GM23338 (cell line): ENCODE results near the gene S100A16. TPM values are rescaled to one million over a fixed set of nuclear protein-coding genes. Genes with fewer than 3 reads are reported as not detected.

Experiments used
- ATAC-seq: fragments of 200-7000 bp; cut with Tn5 transposase; 3 replicates; pipeline ENCODE4 v1.9.1; 2020
- DNase-seq: peaks from one replicate; pipeline ENCODE4 v3.0.0-alpha.2; 2015; ENCODE audit warnings: low spot score
- H2AFZ ChIP-seq: fragments of 200-600 bp; sonication (generic); 2 replicates; pipeline ENCODE4 v1.8.0; 2016; ENCODE audit warnings: antibody characterized with exemption, mild to moderate bottlenecking, moderate library complexity
- H3F3A ChIP-seq: fragments of 200-600 bp; sonication (generic); replicated peaks from 2 replicates; pipeline ENCODE4 v1.8.0; 2017; ENCODE audit warnings: antibody characterized with exemption, mixed run types, low read depth
- H3K27ac ChIP-seq: fragments of 200-600 bp; sonication (generic); 2 replicates; pipeline ENCODE4 v1.6.1; 2016; ENCODE audit warnings: low read depth
- H3K27me3 ChIP-seq: fragments of 200-600 bp; sonication (generic); 2 replicates; pipeline ENCODE4 v1.8.0; 2016; ENCODE audit warnings: mild to moderate bottlenecking, mixed run types, moderate library complexity; ENCODE audit not compliant: insufficient read depth
- H3K36me3 ChIP-seq: fragments of 200-600 bp; sonication (generic); 2 replicates; pipeline ENCODE4 v1.8.0; 2016; ENCODE audit warnings: mild to moderate bottlenecking; ENCODE audit not compliant: insufficient read depth
- H3K4me1 ChIP-seq: fragments of 200-600 bp; sonication (generic); 2 replicates; pipeline ENCODE4 v1.8.0; 2016; ENCODE audit warnings: mild to moderate bottlenecking, moderate library complexity; ENCODE audit not compliant: insufficient read depth
- H3K4me2 ChIP-seq: fragments of 200-600 bp; sonication (generic); 2 replicates; pipeline ENCODE4 v1.7.1; 2017; ENCODE audit warnings: mixed run types
- H3K4me3 ChIP-seq: fragments of 200-600 bp; sonication (generic); 2 replicates; pipeline ENCODE4 v1.6.1; 2016; ENCODE audit warnings: mixed run types
- H3K79me2 ChIP-seq: fragments of 200-600 bp; sonication (generic); replicated peaks from 2 replicates; pipeline ENCODE4 v1.8.0; 2017; ENCODE audit warnings: mild to moderate bottlenecking; ENCODE audit not compliant: insufficient read depth
- H3K9me2 ChIP-seq: fragments of 200-600 bp; sonication (generic); 2 replicates; pipeline ENCODE4 v1.8.0; 2017; ENCODE audit not compliant: insufficient read depth
- H4K20me1 ChIP-seq: fragments of 200-600 bp; sonication (generic); replicated peaks from 2 replicates; pipeline ENCODE4 v1.8.0; 2017; ENCODE audit warnings: mild to moderate bottlenecking; ENCODE audit not compliant: insufficient read depth
- H3K27ac Mint-ChIP-seq: 2 replicates; pipeline ENCODE4 v1.8.0; 2020; ENCODE audit warnings: inconsistent platforms, mild to moderate bottlenecking, moderate library complexity, mixed read lengths
- H3K27me3 Mint-ChIP-seq: 3 replicates; pipeline ENCODE4 v1.8.0; 2022; ENCODE audit warnings: low read depth, mild to moderate bottlenecking, moderate library complexity, mixed read lengths, inconsistent platforms; ENCODE audit not compliant: insufficient read depth, poor library complexity
- H3K36me3 Mint-ChIP-seq: 3 replicates; pipeline ENCODE4 v1.8.0; 2021; ENCODE audit warnings: low read depth, mild to moderate bottlenecking, inconsistent platforms, moderate library complexity, mixed read lengths
- H3K4me1 Mint-ChIP-seq: 3 replicates; pipeline ENCODE4 v1.8.0; 2020; ENCODE audit warnings: mild to moderate bottlenecking, inconsistent platforms, mixed read lengths
- H3K4me3 Mint-ChIP-seq: 3 replicates; pipeline ENCODE4 v1.8.0; 2021; ENCODE audit warnings: moderate library complexity, mild to moderate bottlenecking, inconsistent platforms, mixed read lengths
- H3K9me3 Mint-ChIP-seq: 3 replicates; pipeline ENCODE4 v1.8.0; 2020; ENCODE audit warnings: moderate library complexity, mild to moderate bottlenecking, inconsistent platforms, mixed read lengths
- CREB1 ChIP-seq: fragments of 250-450 bp; sonication (Bioruptor Pico); IDR thresholded peaks from 2 replicates; pipeline ENCODE4 v1.5.0; 2020; ENCODE audit warnings: low read depth, mild to moderate bottlenecking, moderate library complexity
- EZH2 ChIP-seq: fragments of 200-600 bp; sonication (generic); IDR thresholded peaks from one replicate; pipeline ENCODE4 v1.8.0; 2017; ENCODE audit warnings: antibody characterized with exemption, mild to moderate bottlenecking, low read depth; ENCODE audit not compliant: unreplicated experiment
- EZH2phosphoT487 ChIP-seq: fragments of 200-600 bp; sonication (generic); IDR thresholded peaks from one replicate; pipeline ENCODE4 v1.8.1; 2018; ENCODE audit warnings: antibody characterized with exemption; ENCODE audit not compliant: unreplicated experiment
- JUNB ChIP-seq: IDR thresholded peaks from one replicate; pipeline ENCODE4 v1.6.1; 2016; ENCODE audit warnings: antibody characterized with exemption; ENCODE audit not compliant: unreplicated experiment
- NANOG ChIP-seq: IDR thresholded peaks from 2 replicates; pipeline ENCODE4 v1.6.1; 2016; ENCODE audit warnings: antibody characterized with exemption, borderline replicate concordance
- POLR2AphosphoS5 ChIP-seq: IDR thresholded peaks from 2 replicates; pipeline ENCODE4 v1.6.1; 2016; ENCODE audit warnings: antibody characterized with exemption, low read depth
- STAT1 ChIP-seq: IDR thresholded peaks from one replicate; pipeline ENCODE4 v1.6.1; 2016; ENCODE audit warnings: antibody characterized with exemption; ENCODE audit not compliant: unreplicated experiment
- ZNF114 ChIP-seq: fragments of 250-450 bp; sonication (Bioruptor Pico); IDR thresholded peaks from 2 replicates; pipeline ENCODE4 v1.5.0; 2020; ENCODE audit warnings: mild to moderate bottlenecking, moderate library complexity
- ZNF331 ChIP-seq: fragments of 250-450 bp; sonication (Bioruptor Pico); IDR thresholded peaks from 2 replicates; pipeline ENCODE4 v1.5.0; 2020; ENCODE audit warnings: low read depth, mild to moderate bottlenecking, moderate library complexity
- polyA plus RNA-seq: library from polyadenylated mRNA; unstranded; fragments of >200 nt; fragmentation: Nextera tagmentation; extraction: Ambion mirVana; gene quantifications from 2 replicates; pipeline ENCODE4 v1.2.1, GENCODE V29; 2016
- total RNA-seq: library from RNA; depleted of rRNA; stranded (reverse); fragments of >200 nt; shearing (Covaris generic); gene quantifications from 2 replicates; pipeline ENCODE4 v1.2.3, GENCODE V29; 2014
- TF ChIP-seq, protein P1 (sequence below): fragments of 250-450 bp; sonication (Bioruptor Pico); IDR thresholded peaks from 2 replicates; pipeline ENCODE4 v1.5.0; 2020; ENCODE audit warnings: mild to moderate bottlenecking, moderate library complexity
- TF ChIP-seq, protein P2 (sequence below): IDR thresholded peaks from 2 replicates; pipeline ENCODE4 v1.6.1; 2016; ENCODE audit warnings: antibody characterized with exemption
- TF ChIP-seq, protein P3 (sequence below): IDR thresholded peaks from one replicate; pipeline ENCODE4 v1.6.1; 2018; ENCODE audit warnings: antibody characterized with exemption; ENCODE audit not compliant: unreplicated experiment
- TF ChIP-seq, protein P4 (sequence below), 2 experiments: fragments of 200-600 bp in 1 of 2; sonication (generic) in 1 of 2; conservative IDR thresholded peaks; 2 replicates each; pipeline versions ENCODE4 v1.5.1 to v1.6.1; 2016 to 2017; ENCODE audit warnings: antibody characterized with exemption in 2 of 2, low read depth in 2 of 2, mild to moderate bottlenecking in 2 of 2, moderate library complexity in 1 of 2

S100A16 gene
- total and polyA plus RNA-seq, 2 experiments from 2014 or later: 13.0 to 20.4 TPM

DNA sequence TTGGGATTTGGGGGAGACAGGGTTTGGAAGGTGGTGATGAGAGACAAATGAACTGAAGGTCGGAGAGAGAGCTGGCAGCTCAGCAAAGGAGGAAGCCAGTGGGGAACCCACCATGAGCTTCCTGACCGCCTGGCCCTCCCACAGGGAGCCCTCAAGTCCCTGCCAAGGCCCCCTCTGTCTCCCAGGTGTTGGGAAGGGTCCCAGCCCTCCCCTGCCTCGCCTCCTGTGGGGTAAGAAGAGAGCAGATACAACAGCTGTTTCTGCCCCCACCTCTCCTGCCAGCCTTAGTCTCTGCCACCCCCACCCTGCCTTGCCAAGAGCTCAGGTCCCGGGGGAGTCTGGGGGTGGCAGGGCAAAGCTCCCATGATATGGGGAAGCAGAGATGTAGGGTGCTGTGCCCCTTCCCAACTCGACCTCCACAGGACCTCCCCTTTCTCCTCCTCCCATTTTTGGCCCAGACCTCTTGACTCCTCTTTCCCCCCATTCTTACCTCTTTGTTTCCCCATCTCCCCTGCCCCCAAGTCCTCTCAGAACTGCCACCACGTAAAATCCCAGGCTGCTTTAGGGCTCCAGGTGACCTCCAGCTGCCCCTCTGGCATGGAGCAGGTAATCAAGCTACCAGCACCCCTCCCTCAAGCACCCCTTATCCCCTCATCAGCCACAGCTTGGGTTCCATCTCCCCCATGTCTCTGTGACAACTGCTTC is 15.9 kb upstream of the S100A16 start:
- no peaks in the 10 kb centered on the region for H4K20me1 ChIP-seq
- Mint-ChIP-seq H3K9me3 (no peaks in the 10 kb centered on the region), H3K4me1 (peaks cover 47% of the 10 kb centered on the region), H3K4me3 (no peak overlapping the region), H3K27ac (no peak overlapping the region), H3K27me3 (peaks cover 18% of the 10 kb centered on the region), H3K36me3 (peaks cover 31% of the 10 kb centered on the region)
- no peak overlapping the region for H3K4me2 ChIP-seq
- no peaks in the 10 kb centered on the region for H3K36me3 ChIP-seq
- no peak for TF ChIP-seq ZNF331
- no peak for TF ChIP-seq STAT1
- no peak for TF ChIP-seq CREB1
- TF ChIP-seq, protein P1, sequence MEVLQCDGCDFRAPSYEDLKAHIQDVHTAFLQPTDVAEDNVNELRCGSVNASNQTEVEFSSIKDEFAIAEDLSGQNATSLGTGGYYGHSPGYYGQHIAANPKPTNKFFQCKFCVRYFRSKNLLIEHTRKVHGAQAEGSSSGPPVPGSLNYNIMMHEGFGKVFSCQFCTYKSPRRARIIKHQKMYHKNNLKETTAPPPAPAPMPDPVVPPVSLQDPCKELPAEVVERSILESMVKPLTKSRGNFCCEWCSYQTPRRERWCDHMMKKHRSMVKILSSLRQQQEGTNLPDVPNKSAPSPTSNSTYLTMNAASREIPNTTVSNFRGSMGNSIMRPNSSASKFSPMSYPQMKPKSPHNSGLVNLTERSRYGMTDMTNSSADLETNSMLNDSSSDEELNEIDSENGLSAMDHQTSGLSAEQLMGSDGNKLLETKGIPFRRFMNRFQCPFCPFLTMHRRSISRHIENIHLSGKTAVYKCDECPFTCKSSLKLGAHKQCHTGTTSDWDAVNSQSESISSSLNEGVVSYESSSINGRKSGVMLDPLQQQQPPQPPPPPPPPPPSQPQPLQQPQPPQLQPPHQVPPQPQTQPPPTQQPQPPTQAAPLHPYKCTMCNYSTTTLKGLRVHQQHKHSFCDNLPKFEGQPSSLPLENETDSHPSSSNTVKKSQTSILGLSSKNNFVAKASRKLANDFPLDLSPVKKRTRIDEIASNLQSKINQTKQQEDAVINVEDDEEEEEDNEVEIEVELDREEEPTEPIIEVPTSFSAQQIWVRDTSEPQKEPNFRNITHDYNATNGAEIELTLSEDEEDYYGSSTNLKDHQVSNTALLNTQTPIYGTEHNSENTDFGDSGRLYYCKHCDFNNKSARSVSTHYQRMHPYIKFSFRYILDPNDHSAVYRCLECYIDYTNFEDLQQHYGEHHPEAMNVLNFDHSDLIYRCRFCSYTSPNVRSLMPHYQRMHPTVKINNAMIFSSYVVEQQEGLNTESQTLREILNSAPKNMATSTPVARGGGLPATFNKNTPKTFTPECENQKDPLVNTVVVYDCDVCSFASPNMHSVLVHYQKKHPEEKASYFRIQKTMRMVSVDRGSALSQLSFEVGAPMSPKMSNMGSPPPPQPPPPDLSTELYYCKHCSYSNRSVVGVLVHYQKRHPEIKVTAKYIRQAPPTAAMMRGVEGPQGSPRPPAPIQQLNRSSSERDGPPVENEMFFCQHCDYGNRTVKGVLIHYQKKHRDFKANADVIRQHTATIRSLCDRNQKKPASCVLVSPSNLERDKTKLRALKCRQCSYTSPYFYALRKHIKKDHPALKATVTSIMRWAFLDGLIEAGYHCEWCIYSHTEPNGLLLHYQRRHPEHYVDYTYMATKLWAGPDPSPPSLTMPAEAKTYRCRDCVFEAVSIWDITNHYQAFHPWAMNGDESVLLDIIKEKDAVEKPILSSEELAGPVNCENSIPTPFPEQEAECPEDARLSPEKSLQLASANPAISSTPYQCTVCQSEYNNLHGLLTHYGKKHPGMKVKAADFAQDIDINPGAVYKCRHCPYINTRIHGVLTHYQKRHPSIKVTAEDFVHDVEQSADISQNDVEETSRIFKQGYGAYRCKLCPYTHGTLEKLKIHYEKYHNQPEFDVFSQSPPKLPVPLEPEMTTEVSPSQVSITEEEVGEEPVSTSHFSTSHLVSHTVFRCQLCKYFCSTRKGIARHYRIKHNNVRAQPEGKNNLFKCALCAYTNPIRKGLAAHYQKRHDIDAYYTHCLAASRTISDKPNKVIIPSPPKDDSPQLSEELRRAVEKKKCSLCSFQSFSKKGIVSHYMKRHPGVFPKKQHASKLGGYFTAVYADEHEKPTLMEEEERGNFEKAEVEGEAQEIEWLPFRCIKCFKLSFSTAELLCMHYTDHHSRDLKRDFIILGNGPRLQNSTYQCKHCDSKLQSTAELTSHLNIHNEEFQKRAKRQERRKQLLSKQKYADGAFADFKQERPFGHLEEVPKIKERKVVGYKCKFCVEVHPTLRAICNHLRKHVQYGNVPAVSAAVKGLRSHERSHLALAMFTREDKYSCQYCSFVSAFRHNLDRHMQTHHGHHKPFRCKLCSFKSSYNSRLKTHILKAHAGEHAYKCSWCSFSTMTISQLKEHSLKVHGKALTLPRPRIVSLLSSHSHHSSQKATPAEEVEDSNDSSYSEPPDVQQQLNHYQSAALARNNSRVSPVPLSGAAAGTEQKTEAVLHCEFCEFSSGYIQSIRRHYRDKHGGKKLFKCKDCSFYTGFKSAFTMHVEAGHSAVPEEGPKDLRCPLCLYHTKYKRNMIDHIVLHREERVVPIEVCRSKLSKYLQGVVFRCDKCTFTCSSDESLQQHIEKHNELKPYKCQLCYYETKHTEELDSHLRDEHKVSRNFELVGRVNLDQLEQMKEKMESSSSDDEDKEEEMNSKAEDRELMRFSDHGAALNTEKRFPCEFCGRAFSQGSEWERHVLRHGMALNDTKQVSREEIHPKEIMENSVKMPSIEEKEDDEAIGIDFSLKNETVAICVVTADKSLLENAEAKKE (CRISPR knock-in tag): no peak
- no peak for TF ChIP-seq ZNF114 (CRISPR knock-in tag)
- TF ChIP-seq, protein P2, sequence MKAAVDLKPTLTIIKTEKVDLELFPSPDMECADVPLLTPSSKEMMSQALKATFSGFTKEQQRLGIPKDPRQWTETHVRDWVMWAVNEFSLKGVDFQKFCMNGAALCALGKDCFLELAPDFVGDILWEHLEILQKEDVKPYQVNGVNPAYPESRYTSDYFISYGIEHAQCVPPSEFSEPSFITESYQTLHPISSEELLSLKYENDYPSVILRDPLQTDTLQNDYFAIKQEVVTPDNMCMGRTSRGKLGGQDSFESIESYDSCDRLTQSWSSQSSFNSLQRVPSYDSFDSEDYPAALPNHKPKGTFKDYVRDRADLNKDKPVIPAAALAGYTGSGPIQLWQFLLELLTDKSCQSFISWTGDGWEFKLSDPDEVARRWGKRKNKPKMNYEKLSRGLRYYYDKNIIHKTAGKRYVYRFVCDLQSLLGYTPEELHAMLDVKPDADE: no peak
- TF ChIP-seq EZH2phosphoT487: no peak
- TF ChIP-seq, protein P3, sequence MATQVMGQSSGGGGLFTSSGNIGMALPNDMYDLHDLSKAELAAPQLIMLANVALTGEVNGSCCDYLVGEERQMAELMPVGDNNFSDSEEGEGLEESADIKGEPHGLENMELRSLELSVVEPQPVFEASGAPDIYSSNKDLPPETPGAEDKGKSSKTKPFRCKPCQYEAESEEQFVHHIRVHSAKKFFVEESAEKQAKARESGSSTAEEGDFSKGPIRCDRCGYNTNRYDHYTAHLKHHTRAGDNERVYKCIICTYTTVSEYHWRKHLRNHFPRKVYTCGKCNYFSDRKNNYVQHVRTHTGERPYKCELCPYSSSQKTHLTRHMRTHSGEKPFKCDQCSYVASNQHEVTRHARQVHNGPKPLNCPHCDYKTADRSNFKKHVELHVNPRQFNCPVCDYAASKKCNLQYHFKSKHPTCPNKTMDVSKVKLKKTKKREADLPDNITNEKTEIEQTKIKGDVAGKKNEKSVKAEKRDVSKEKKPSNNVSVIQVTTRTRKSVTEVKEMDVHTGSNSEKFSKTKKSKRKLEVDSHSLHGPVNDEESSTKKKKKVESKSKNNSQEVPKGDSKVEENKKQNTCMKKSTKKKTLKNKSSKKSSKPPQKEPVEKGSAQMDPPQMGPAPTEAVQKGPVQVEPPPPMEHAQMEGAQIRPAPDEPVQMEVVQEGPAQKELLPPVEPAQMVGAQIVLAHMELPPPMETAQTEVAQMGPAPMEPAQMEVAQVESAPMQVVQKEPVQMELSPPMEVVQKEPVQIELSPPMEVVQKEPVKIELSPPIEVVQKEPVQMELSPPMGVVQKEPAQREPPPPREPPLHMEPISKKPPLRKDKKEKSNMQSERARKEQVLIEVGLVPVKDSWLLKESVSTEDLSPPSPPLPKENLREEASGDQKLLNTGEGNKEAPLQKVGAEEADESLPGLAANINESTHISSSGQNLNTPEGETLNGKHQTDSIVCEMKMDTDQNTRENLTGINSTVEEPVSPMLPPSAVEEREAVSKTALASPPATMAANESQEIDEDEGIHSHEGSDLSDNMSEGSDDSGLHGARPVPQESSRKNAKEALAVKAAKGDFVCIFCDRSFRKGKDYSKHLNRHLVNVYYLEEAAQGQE: no peak
- no peak for TF ChIP-seq NANOG
- TF ChIP-seq EZH2: no peak
- TF ChIP-seq, protein P4, sequence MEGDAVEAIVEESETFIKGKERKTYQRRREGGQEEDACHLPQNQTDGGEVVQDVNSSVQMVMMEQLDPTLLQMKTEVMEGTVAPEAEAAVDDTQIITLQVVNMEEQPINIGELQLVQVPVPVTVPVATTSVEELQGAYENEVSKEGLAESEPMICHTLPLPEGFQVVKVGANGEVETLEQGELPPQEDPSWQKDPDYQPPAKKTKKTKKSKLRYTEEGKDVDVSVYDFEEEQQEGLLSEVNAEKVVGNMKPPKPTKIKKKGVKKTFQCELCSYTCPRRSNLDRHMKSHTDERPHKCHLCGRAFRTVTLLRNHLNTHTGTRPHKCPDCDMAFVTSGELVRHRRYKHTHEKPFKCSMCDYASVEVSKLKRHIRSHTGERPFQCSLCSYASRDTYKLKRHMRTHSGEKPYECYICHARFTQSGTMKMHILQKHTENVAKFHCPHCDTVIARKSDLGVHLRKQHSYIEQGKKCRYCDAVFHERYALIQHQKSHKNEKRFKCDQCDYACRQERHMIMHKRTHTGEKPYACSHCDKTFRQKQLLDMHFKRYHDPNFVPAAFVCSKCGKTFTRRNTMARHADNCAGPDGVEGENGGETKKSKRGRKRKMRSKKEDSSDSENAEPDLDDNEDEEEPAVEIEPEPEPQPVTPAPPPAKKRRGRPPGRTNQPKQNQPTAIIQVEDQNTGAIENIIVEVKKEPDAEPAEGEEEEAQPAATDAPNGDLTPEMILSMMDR (conservative IDR thresholded peaks at IDR 0.05; ENCODE audit: low read depth in 2 of 2): no peak
- no peak for TF ChIP-seq JUNB
- no peak for TF ChIP-seq POLR2AphosphoS5
- H2AFZ ChIP-seq: no peak overlapping the region
- H3K27ac ChIP-seq: no peak overlapping the region
- ATAC-seq: no peak
- no peak for DNase-seq
- no peaks in the 10 kb centered on the region for H3K79me2 ChIP-seq
- no peak overlapping the region for H3K4me3 ChIP-seq
- H3K27me3 ChIP-seq: no peaks in the 10 kb centered on the region
- H3F3A ChIP-seq: peaks cover 8% of the 10 kb centered on the region; the same call in 1 of the 2 replicates
- 0 out of 2 replicates have a peak, but pooled peaks cover 3% of the 10 kb centered on the region for H3K9me2 ChIP-seq
- peaks cover 11% of the 10 kb centered on the region for H3K4me1 ChIP-seq
